Inflammatory macrophage treated with lipopolysaccharide for 4 hours (primary cell): ENCODE measurements around the gene ITGA8.
"Not testable (repeated sequence)": the region's sequence is repeated elsewhere in the genome, so short reads cannot be mapped to it uniquely, and the experiment has no call there.

Experiments
- DNase-seq: peaks from one replicate; pipeline ENCODE4 v3.0.0-alpha.2; 2020

Gene ITGA8

DNA sequence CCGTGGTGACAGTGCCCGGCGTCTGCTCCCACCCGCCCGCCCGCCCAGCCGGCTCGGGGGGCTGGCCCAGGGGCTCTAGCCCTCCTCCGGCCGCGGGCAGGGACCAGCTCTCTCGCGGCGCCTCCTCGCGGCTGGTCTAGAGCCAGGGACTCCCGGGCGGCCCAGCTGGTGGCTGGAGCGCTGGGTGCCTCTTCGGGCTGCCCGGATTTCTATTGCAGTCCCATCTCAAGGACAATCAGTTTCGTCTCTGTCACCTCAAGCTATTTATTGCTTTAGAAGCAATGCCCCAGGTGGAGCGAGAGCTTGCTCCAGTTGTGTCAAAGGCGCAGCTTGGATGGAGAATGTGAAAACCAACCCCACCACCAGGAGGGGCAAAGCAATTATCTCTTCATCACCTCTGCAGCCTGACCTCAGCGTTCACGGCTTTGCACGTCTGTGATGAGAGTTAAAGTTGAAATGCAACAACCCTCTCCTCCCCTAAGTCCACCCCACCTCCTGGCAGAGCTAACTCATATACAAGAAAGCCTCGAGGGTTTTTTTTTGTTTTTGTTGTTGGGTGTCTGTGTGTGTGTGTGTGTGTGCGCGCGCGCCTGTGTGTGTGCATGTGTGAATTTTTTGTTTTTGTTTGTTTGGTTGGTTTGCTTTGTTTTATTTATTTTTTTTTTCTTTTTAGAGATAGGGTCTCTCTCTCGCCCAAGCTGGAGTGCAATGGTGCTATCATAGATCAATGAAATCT is at the start of gene ITGA8:
Gene ITGA8, minus strand, starts transcription at position 24 of the 736 bp plus-strand sequence. CDS start 151 bp downstream, outside the sequence.
- DNase-seq = no peak

DNA sequence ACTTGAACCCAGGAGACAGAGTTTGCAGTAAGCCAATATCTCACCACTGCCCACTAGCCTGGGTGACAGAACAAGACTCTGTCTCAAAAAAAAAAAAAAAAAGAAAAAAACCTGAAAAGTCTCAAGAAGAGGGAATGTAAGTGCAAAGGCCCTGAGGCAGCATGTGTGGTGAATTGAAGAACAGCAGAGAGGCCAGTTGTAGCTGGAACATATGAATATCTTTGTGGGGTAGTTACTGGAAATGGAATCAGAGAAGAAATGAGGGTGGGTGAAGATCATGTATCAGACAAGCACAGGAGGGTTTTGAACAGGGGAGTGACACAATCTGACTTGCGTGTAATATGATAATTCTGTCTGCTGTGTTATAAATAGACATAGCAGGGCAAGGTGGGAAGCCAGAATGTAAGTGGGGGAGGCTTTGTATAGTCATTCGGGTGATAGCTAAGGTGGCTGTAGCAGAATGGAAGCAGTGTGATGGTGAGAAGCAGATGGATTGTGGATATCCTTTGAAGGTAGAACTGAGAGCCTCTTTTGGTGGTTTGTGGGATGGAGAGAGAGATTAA is 45.3 kb upstream of the ITGA8 start:
- no peak for DNase-seq

DNA sequence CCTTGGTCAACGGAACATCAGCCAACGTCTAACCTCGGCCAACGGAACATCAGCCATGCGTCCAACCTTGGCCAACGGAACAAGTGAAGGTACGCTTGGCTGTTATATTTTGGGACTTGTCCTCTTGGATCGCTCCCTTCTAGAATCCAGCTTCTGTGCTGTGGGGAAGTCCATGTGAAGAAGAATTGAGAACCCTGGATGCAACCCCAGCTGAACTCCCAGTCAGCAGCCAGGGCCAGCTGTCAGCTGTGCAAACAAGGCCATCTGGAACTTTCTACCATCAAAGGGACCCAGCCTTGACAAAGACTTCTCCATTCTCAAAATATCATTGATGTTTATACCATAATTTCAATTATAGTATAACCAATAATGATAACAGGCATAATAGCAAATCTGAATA is 43.3 kb upstream of the ITGA8 start:
- DNase-seq = no peak

DNA sequence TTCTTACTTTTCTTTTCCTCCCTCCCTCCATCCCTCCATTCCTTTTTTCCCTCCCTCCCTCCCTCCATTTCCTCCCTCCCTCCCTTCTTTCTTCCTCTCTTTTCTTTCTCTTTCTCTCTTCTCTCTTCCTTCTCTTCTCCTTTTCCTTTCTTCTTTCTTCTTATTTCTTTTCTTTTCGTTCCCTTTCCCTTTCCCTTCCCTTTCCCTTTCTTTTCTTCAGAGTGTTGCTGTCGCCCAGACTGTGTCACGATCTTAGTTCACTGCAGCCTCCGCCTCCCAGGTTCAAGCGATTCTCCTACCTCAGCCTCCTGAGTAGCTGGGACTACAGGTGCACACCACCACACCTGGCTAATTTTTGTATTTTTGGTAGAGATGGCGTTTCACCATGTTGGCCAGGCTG is 42.5 kb upstream of the ITGA8 start:
- not testable (repeated sequence) for DNase-seq

DNA sequence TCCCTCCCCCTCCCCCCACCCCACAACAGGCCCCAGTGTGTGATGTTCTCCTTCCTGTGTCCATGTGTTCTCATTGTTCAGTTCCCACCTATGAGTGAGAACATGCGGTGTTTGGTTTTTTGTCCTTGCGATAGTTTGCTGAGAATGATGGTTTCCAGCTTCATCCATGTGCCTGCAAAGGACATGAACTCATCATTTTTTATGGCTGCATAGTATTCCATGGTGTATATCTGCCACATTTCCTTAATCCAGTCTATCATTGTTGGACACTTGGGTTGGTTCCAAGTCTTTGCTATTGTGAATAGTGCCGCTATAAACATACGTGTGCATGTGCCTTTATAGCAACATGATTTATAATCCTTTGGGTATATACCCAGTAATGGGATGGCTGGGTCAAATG is 41.5 kb upstream of the ITGA8 start:
- DNase-seq = not testable (repeated sequence)

DNA sequence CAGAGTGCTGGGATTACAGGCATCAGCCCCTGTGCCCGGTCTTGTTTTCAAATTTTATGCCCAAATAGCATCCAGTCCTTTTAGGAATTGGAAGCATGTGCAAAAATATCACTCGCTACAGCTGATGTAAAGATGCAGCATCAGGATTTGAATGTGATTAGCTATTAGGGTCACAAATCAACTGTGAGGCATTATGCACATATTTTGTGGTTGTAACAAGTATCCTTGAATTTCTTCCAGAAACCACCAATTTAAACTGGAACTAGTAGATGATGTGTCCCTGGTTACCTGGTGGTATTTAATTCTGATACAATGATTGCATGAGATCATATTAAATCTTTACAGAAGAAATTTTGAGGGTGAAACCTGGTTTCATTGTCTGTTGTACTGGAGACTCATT is 41.0 kb upstream of the ITGA8 start:
- no peak for DNase-seq

DNA sequence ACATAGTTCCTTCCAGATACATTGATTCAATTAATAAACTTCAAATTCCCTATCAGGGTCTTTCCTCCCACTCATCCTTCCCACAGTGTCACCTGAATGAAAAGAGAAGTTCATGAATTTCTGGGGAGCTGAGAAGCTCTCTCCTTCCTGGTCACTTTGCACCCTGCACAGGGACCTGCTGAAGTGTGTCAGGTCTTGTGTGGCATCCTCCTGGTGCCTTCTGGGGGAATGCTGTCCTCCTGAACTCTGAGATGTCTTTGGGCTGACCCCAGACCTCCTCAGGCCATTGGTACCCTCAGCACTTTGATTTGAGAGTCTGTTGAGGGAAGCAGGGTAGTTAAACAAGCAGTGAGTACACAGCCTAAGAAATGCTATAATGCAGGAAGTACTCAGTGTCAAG is 39.5 kb upstream of the ITGA8 start:
- no peak for DNase-seq

DNA sequence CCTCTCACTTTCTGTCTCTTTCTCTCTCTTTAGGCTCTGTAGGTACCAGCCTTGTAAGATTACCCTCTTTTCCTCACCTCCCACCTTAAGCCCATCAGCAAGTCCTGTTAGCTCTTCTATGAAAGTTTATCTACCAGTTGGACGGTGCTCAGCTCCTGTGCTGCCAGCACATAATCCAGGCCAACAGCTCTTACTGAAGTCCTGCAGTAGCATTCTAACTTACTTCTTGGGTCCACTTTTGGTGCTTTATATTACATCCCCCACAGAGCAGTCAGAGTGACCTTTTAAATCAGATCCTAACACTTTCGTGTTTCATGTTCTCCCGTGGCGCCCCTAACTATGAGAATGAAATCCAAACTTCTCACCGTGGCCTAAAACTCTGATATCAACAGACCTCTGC is 38.9 kb upstream of the ITGA8 start:
- DNase-seq = no peak

DNA sequence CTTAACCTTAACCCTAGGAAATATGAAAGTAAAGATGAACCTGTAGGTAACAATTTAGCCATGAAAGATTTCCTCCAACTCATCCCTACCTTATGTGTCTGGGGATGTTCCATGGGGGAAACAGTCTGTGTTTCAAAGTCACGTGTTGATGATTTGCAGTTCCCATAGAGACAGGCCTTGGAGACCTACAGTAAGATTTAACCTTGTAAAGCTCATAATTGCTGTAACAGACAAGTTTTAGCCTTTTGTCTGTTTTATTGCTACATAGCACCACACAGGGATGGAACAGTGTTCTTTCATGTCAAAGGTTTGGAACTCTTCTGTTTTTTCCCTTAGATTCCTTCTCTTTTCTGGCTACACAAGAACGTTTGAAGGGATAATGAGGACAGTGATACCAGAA is 35.2 kb upstream of the ITGA8 start:
- no peak for DNase-seq

DNA sequence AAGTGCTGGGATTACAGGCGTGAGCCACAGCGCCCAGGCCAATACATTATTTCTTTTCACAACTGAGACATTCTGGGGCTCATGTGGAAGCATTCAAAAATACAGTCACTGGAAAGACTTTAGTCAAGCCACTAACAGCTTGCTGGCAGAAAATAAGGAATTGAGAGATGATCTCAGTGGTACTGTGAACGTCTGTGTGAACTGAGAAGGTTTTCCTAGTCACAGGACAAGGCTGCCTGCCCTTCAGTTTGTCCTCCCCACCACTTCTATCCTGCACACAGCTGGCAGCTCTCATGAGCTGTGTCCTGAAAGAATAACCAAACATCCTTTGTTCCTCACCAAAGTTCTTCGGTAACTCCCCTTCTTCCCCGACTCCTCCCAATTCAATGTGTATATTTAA is 31.3 kb upstream of the ITGA8 start:
- no peak for DNase-seq

DNA sequence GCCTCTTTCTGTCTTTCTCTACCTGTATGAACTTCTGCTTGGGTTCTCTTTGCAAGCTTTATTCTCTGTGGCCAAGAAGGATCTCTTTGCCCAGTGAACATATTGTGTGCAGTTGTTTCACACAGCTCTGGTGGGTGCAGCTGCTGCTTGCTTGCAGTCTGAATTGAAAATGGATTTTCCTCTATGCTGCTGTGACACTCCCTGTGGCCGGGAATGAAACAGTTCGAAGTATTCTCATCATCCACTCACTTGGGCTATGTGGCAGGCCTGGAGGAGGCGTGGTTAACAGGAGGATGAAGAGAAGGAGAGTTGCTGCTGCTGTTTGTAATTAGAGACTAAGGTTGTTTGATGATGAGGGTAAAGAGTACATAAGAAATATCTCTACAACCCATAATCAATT is 28.4 kb upstream of the ITGA8 start:
- DNase-seq = no peak

DNA sequence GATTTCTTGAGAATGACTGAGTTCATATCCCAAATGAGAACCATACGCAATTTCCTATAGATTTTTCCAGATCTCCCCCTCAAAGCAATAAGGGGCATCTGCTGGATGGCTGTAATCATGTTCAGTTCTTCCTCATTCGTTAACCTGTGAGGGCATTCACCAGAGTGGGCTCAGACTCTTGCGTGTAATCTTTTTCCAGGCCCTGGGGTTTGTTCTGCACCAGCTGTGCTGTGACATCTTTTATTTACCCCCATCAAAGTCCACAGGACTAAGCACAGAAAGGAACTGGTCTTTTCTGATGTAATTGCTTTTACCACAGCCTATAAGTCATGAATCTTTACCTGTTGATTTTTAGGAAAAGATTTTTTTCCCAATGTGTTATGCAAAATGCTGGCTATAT is 27.9 kb upstream of the ITGA8 start:
- no peak for DNase-seq

DNA sequence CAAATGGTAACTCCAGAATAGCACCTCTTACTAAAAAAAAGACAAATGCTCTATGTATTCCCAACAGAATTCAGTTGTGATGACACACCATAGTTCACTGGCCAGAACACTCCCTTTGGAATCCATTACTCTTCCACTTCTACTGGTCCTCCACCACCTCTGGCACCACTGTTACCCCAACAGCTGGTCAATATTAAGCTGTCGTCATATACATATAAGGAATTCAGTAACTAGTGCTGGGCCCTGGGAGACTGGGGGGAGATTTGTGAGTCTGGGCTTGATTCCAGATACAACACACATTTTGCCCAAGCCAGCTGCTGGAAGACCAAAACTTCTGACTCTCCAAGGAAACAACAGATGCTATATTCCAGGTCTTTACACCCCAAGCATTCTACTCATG is 26.0 kb upstream of the ITGA8 start:
- no peak for DNase-seq

DNA sequence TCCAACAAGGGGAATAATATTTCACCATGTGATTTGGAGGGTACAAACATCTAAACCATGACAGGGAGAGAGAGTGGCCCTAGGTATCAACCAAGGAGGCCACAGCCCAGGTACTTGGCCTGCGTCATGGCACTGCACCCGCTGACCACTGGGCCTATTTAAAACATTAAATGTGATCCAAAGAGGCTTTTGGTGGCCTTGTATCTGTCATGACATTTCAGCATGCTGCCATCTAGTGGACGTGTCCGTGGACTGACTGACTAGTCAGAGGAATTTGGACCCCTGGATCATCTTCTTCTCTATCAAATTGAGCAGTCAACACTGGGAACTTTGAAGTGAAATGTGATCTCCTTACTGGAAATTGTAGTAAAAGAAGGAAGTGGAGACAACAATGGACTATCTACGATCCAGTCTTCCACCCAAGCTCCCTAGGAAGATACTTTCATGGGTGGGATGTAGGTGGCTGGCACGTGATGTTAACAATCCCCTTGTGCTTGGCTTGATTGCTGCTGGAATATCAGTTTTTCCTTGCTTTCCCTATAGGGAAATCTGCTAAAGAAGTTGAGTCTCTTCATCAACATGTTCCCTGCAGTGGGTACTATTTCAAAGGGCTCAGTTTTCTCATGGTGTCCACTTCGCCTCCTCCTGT is 24.6 kb upstream of the ITGA8 start:
- DNase-seq = peak; percentile 49

DNA sequence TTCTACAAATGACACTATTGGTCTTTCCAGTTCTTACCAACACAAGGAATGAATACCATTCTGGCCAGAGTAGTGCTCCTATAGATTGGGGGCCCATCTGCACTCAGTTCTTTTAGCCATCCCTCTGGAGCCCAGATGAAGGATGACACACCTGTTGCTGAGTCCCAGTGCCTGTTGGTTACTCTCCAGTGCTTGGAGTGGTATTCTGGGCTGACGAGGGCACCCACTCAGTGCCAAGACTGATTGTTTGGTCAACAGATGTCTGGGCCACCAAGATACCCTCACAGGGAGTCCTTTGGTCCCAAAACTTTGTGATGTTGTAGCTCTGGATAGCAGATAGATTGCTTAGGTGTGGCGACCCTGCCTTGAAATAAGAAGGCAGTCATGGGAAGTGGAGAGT is 23.7 kb upstream of the ITGA8 start:
- DNase-seq = no peak

DNA sequence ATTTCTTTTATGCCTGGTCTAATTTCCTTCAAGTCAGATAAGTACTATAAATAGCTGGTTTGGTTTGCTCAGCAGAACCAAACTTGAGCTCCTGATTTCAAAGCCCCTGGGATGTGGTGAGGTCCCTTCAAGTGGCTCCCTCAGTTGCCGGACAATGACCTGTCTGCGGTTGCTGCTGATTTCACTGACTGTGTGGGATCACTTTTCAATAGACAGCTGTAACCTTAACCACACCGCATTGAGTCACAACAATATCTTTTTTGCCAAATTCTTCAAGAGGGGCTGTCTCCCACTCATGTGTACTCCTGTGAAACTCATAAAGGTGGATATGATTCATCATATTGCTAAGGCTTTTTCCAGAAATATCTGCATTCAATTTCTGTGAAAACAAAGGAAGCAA is 23.1 kb upstream of the ITGA8 start:
- no peak for DNase-seq

DNA sequence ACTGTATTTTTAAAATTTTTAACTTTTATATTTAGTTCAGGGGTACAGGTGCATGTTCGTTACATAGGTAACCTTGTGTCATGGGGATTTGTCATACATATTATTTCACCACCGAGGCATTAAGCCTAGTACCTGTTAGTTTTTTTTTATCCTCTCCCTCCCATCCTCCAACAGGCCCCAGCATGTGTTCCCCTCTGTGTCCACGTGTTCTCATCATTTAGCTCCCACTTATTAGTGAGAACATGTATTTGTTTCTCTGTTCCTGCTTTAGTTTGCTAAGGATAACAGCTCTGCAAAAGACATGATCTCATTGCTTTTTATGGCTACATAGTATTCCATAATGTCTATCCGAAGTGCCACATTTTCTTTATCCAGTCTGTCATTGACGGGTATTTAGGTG is 22.4 kb upstream of the ITGA8 start:
- no peak for DNase-seq

DNA sequence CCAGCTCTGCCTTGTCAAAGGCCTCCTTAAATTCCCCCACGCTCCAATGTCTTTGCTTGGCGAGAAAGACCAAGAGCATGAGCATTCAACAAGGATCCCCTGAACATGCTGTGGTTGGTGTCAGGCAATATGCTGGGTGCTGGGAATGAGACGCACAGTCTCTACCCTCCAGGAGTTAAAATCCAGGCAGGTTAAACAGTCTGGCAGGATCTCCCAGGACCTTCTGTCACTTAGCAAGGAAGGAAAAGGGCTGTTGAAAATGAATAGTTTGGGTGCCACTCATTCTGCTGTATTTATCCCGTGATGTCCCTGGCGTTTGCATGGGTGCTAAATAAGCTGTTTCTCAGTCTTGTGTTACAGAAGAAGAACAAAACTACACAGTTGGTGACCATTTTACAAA is 21.9 kb upstream of the ITGA8 start:
- no peak for DNase-seq

DNA sequence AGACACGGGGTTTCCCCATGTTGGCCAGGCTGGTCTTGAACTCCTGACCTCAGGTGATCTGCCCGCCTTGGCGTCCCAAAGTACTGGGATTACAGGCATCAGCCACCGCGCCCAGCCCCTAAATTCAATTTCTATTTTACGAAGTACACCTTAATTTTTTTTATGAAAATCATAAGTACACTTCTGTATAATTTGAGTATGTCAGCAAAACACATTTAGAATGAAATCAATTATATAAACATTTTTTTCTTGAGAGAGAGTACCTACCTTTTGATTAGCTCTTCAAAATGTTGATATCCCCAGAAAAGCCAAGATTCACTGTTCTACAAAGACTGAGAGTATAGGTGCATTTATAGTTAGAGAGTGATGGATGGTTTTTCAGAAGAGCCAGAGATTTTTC is 20.5 kb upstream of the ITGA8 start:
- no peak for DNase-seq

DNA sequence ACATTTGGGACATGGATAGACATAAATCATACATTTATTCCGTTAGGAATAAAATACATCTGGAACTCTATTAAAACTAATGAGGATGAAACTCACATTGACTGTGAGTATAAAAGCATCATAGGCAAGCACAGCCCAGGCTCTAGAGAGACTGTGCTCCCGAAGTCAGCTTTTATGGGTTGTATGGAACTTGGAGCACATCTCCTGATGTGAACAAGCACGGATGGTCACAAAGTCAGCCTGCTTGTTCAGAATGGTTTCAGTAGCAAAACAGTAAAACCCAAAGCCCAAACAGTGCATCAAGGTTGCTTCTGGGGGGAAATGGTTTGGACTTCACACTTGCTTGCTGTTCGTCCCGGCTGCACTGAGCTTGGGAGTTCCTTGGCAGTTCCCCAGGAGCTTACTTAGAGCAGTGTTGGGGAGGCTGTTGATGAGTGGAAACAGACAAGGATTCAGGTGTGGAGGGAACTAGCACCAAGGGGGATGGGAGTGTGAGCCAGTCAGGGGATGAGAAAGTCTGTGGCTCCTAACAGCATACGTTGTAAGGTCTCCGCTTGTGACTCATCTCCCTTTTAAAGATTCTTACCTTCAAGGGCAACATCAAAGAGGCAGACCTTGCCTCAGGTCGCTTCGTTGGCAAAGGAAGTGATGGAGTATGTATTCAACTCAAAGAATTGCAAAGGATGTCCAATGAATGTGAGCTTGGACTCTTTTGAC is 19.7 kb upstream of the ITGA8 start:
- no peak for DNase-seq

DNA sequence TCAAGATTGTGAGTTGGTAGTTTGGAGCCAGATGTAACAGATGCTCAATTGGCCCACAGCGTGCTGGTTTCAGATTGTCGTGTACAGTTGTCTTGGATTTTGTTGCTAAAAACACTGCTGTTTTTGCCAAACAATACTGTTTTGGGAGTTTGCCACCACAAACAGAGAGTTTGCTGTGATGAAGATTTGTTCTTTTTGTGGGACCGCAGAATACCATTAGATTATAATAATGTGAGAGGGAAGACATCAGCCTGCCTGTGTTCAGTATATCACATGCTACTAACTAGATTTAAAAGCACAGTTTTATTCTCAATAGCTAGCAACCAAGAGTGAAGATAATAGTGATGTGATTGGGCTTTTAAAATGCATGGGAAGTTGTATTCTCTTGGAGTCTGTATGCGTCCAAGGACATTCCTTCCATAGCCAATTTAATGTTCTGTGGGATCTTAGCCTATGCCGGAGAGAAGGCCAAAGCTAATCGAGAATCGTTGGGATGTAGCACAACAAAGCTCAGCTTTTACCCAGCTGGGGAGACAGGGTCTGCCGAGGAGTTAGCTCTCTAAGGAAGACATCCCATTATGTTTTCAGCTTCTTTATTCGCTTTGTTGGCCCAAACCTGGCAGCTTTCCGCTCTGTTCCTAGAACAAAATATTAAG is 18.7 kb upstream of the ITGA8 start:
- DNase-seq = no peak

DNA sequence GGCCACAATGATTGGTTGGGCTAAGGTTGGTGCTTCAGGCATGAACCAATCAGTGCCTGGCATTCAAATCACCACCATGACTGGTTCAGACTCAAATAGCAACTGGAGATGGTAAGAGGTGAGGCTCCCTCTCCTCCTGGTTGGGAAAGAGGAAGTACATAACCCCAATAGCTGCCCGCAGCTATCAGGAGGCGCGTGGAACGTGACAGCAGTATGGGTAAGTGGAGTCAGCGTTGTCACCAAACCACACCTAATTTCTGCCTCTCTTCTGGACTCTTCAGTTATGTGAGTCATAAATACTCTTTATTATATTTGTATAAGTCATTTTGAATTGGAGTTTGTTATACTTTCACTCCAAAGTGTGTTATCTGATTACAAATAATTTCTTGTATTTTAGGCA is 17.9 kb upstream of the ITGA8 start:
- no peak for DNase-seq

DNA sequence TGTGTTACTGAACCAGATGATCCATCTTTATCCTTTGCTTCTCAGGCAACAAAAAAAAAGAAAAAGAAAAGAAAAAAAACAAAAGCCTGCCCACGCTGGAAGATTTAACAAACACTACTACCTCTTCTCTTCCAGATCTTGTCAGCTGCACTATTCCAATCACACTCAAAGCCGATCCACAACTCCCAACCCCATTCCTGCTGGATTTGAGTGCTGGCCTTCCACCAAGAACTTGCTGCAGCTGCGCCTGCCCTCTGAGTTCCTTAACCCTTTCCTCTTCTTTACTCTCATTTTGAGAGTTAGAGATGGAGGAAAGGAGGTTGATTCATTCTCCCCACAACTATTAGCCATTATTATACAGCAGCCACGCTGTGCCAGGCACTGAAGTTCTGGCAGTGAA is 16.0 kb upstream of the ITGA8 start:
- no peak for DNase-seq
